PC-9 (cell line): ENCODE measurements around the gene ARHGAP26. TPM values are rescaled to one million over a fixed set of nuclear protein-coding genes. Genes with fewer than 3 reads are reported as not detected.

ENCODE experiments used
- BruUV-seq: library from RNA; stranded (reverse); fragments of 400-500 nt; replicated peaks from 2 replicates; lab custom pipeline; 2021; lab: Mats Ljungman, UMichigan
- CTCF ChIA-PET: fragments of 300-600 bp; sonication (Branson Sonifier 250); formaldehyde crosslinking; loops from one replicate; lab custom pipeline; 2022; ENCODE audit warnings: antibody characterized with exemption; lab: Charles Lee
- POLR2A ChIA-PET: fragments of 300-600 bp; sonication (Branson Sonifier 250); formaldehyde crosslinking; loops from one replicate; lab custom pipeline; 2022; ENCODE audit warnings: antibody characterized with exemption; ENCODE audit not compliant: unreplicated experiment; lab: Charles Lee
- DNase-seq, 2 experiments: peaks; one replicate each; pipeline versions ENCODE4 v3.0.0 to v3.0.0-alpha.2; 2015 to 2022; ENCODE audit warnings: mixed read lengths in 1 of 2
- H2AFZ ChIP-seq: fragments of 200-600 bp; sonication (generic); 2 replicates; pipeline ENCODE4 v1.8.1; 2017; ENCODE audit warnings: antibody characterized with exemption
- H3F3A ChIP-seq: fragments of 200-600 bp; sonication (generic); 2 replicates; pipeline ENCODE4 v1.8.1; 2017; ENCODE audit warnings: antibody characterized with exemption, mild to moderate bottlenecking, low read depth; ENCODE audit not compliant: insufficient read depth
- H3K27ac ChIP-seq: fragments of 200-600 bp; sonication (generic); 2 replicates; pipeline ENCODE4 v1.6.1; 2016; ENCODE audit warnings: mixed run types
- H3K27me3 ChIP-seq: fragments of 200-600 bp; sonication (generic); 2 replicates; pipeline ENCODE4 v1.6.1; 2016; ENCODE audit warnings: low read depth, mixed run types; ENCODE audit not compliant: insufficient read depth
- H3K36me3 ChIP-seq: fragments of 200-600 bp; sonication (generic); 2 replicates; pipeline ENCODE4 v1.6.1; 2016; ENCODE audit warnings: low read depth, mixed run types
- H3K4me1 ChIP-seq: fragments of 200-600 bp; sonication (generic); replicated peaks from 2 replicates; pipeline ENCODE4 v1.6.1; 2016; ENCODE audit warnings: mixed run types; ENCODE audit not compliant: insufficient read depth
- H3K4me2 ChIP-seq: fragments of 200-600 bp; sonication (generic); 2 replicates; pipeline ENCODE4 v1.6.1; 2017; ENCODE audit warnings: mixed run types
- H3K4me3 ChIP-seq: fragments of 200-600 bp; sonication (generic); 2 replicates; pipeline ENCODE4 v1.6.1; 2016; ENCODE audit warnings: mixed run types
- H3K79me2 ChIP-seq: fragments of 200-600 bp; sonication (generic); 2 replicates; pipeline ENCODE4 v1.6.1; 2017; ENCODE audit warnings: low read depth, mixed run types
- H3K9me2 ChIP-seq: fragments of 200-600 bp; sonication (generic); 2 replicates; pipeline ENCODE4 v1.8.1; 2017; ENCODE audit warnings: mild to moderate bottlenecking; ENCODE audit not compliant: insufficient read depth
- H3K9me3 ChIP-seq: fragments of 200-600 bp; sonication (generic); 2 replicates; pipeline ENCODE4 v1.8.1; 2016; ENCODE audit warnings: low read depth; ENCODE audit not compliant: insufficient read depth
- H4K20me1 ChIP-seq: fragments of 200-600 bp; sonication (generic); 2 replicates; pipeline ENCODE4 v1.8.1; 2017; ENCODE audit not compliant: insufficient read depth
- CTCF ChIP-seq: fragments of 200-600 bp; sonication (generic); conservative IDR thresholded peaks from 2 replicates; pipeline ENCODE4 v1.6.1; 2017; ENCODE audit warnings: mixed run types, antibody characterized with exemption, mild to moderate bottlenecking, moderate library complexity
- EZH2 ChIP-seq: fragments of 200-600 bp; sonication (generic); IDR thresholded peaks from 2 replicates; pipeline ENCODE4 v1.8.0; 2017; ENCODE audit warnings: antibody characterized with exemption, low read depth
- intact Hi-C: fragments of 100-400 bp; cut with micrococcal nuclease; formaldehyde crosslinking; loops from one replicate; pipeline ENCODE4 v1.10.0; 2022; ENCODE audit not compliant: unreplicated experiment
- total RNA-seq: library from RNA; stranded (reverse); gene quantifications from 2 replicates; pipeline ENCODE4 v1.2.3, GENCODE V29; 2021

Gene ARHGAP26
- total RNA-seq, 1 experiment from 2014 or later: 29.7 TPM

- no TSS peak for BruUV-seq
- no peak overlapping the region for H2AFZ ChIP-seq
- intact Hi-C loops: no loop called here
- POLR2A ChIA-PET: no interaction called here
- no peaks in the 10 kb centered on the region for H3K9me3 ChIP-seq
- H3K4me2 ChIP-seq: peak overlapping the region; percentile 35; the same call in 1 of the 2 replicates
- H3F3A ChIP-seq: peaks cover 12% of the 10 kb centered on the region; the same call in 1 of the 2 replicates
- no peaks in the 10 kb centered on the region for H3K27me3 ChIP-seq
- no peaks in the 10 kb centered on the region for H3K9me2 ChIP-seq
- peak; percentile 16 to 83 for DNase-seq
- no peak overlapping the region for H3K4me3 ChIP-seq
- CTCF ChIA-PET: no interaction called here
- no peak for TF ChIP-seq EZH2
- no peak for TF ChIP-seq CTCF
- peaks cover 9% of the 10 kb centered on the region for H3K4me1 ChIP-seq
- no peaks in the 10 kb centered on the region for H3K36me3 ChIP-seq
- peak overlapping the region; percentile 63 for H3K27ac ChIP-seq
- H4K20me1 ChIP-seq: no peaks in the 10 kb centered on the region
- no peaks in the 10 kb centered on the region for H3K79me2 ChIP-seq
Observed at GRCh38 chr5:143008809-143009521, 238.8 kb downstream of the ARHGAP26 start.

DNA sequence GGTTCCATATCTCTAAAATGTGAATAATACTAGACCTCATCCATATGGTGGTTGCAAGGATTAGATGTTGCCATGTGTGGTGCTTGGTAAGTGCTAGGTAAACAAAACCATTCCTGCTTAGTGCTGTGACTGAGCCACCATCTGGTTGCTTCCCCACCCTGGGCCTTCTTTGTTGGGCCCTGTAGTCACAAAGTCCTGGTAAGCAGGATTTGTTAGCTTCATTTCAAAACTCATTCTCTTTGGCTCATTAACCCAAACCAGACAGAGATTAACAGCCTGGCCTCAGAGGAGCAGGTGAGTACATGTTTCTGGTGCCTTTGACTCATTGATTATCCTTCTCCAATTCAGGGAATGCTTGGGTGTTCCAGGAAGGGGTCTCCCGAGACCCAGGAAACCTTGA lies 240.2 kb downstream of the ARHGAP26 start:
- POLR2A ChIA-PET: no interaction called here
- no peak overlapping the region for H2AFZ ChIP-seq

GRCh38 chr5:143011585-143011984 lies 241.4 kb downstream of the ARHGAP26 start:
- ChIA-PET CTCF (no interaction called here), POLR2A (no interaction called here)
- H3K27ac ChIP-seq: no peak overlapping the region
- no peak overlapping the region for H2AFZ ChIP-seq
- no peak overlapping the region for H3K4me2 ChIP-seq
- no peaks in the 10 kb centered on the region for H3K27me3 ChIP-seq
- DNase-seq: no peak
- H3F3A ChIP-seq: peaks cover 12% of the 10 kb centered on the region; the same call in 1 of the 2 replicates
- no TSS peak for BruUV-seq
- peaks cover 9% of the 10 kb centered on the region for H3K4me1 ChIP-seq
- no peaks in the 10 kb centered on the region for H3K79me2 ChIP-seq
- no peaks in the 10 kb centered on the region for H4K20me1 ChIP-seq
- no peak for TF ChIP-seq CTCF
- TF ChIP-seq EZH2: no peak
- H3K9me2 ChIP-seq: no peaks in the 10 kb centered on the region
- intact Hi-C loops: no loop called here
- H3K36me3 ChIP-seq: no peaks in the 10 kb centered on the region
- H3K4me3 ChIP-seq: no peak overlapping the region
- no peaks in the 10 kb centered on the region for H3K9me3 ChIP-seq

More for the DNA sequence above, 240.2 kb downstream of the ARHGAP26 start:
- Histone ChIP-seq H3K4me3 (no peak overlapping the region), H3K4me2 (no peak overlapping the region), H3F3A (peaks cover 12% of the 10 kb centered on the region; the same call in 1 of the 2 replicates), H4K20me1 (no peaks in the 10 kb centered on the region), H3K36me3 (no peaks in the 10 kb centered on the region), H3K27ac (no peak overlapping the region), H3K9me3 (no peaks in the 10 kb centered on the region), H3K4me1 (peaks cover 9% of the 10 kb centered on the region), H3K79me2 (no peaks in the 10 kb centered on the region), H3K27me3 (no peaks in the 10 kb centered on the region), H3K9me2 (no peaks in the 10 kb centered on the region)
- no peak for DNase-seq
- no peak for TF ChIP-seq CTCF
- TF ChIP-seq EZH2: no peak
- BruUV-seq: no TSS peak
- CTCF ChIA-PET: no interaction called here
- intact Hi-C loops: no loop called here
